HEK293T (cell line): ENCODE results near the gene NUP62.

Experiments used
- FOXA1 ChIP-seq: fragments of 450-650 bp; IDR thresholded peaks from 2 replicates; pipeline ENCODE4 v1.6.1; 2016; ENCODE audit warnings: mild to moderate bottlenecking
- TF ChIP-seq, protein P1 (sequence below): fragments of 450-650 bp; IDR thresholded peaks from 2 replicates; pipeline ENCODE4 v1.6.1; 2016

DNA sequence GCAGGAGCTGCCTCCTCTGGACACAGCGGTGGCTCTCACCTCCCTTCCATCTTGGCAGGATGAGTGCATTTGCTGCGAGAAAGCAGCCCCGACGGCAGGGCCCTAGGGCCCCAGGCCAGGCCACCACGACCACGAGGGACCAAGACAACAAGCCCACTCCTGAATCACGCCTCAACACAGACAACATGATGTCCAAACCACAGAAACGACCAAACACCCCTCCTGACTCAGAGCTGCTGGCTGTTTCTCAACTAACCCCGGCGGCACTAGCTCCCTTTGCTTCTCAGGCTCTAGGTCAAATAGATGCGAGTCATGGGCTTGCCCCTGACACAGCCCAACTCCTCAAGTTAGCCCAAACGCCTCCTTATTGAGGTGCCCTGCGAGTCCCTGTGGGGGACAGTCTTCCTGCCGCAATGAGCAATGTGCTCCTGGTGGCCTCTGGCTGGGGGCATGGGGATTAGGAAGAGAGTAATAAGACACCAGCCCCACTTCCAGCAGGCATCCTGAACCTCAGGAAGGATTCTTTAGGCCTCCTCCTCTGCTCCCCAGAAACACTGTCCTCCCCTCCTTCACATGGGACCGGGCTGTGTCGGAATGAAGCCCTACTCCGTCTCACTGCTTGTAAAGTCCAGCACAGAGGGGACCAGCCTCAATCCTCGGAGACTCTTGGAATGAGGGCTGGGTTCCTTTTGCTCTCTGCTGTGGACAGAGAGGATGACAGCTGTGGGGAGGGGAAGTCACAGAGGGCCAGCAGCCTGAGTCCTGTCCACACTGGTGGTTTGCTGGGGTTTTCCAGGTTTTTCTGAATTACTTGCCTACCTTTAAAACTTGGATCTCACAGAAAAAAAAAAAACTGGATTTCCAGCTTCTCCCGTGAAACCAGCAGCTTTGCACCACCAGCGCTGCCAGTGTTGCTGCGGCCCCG lies 7.2 kb downstream of the NUP62 start:
- TF ChIP-seq FOXA1: no peak
- TF ChIP-seq, protein P1, sequence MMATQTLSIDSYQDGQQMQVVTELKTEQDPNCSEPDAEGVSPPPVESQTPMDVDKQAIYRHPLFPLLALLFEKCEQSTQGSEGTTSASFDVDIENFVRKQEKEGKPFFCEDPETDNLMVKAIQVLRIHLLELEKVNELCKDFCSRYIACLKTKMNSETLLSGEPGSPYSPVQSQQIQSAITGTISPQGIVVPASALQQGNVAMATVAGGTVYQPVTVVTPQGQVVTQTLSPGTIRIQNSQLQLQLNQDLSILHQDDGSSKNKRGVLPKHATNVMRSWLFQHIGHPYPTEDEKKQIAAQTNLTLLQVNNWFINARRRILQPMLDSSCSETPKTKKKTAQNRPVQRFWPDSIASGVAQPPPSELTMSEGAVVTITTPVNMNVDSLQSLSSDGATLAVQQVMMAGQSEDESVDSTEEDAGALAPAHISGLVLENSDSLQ: no peak
